SK-N-DZ (cell line): Measurements from ENCODE around the gene GLB1L3.
"Not testable (repeated sequence)": the region's sequence is repeated elsewhere in the genome, so short reads cannot be mapped to it uniquely, and the experiment has no call there.

Source experiments
- DNase-seq: peaks from one replicate; pipeline ENCODE4 v3.0.0-alpha.2; 2015; ENCODE audit warnings: low spot score

The GLB1L3 gene

GRCh38 chr11:134343646-134344045 lies 67.5 kb downstream of the GLB1L3 start:
- DNase-seq, result no peak

DNA sequence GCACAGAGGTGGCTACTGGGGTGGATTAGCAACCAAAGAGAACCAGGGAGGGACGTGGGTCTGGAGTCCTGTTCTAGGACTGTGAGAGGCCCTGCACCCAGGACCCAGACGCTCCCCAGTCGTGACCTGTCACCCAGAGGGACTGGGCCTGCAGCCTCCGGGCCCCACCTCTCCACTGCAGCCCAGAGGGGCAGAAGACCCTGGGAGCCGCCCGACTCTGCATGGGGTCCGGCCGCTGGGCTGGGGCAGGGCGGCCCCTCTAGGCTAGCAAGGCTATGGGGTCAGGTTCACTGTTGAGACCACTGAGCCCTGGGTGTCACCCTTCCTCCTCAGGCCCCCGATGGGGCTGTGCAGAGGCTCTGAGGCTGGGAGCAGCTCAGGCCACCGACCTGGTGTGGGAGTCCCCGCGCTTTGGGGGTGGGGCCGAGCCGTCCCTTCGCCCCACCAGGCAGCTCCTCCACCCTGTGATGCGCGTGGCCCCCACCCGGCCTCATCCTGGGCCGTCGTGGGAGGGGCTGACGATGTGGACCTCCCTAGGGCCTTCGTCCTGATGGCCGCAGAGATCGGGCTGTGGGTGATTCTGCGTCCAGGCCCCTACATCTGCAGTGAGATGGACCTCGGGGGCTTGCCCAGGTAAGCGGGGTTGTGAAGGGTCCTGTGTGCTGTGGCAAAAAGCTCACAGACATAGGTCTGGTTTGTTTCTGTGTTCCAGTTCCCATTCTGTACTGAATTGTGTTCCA lies 68.5 kb downstream of the GLB1L3 start:
- not testable (repeated sequence) for DNase-seq

GRCh38 chr11:134345237-134345550 lies 69.0 kb downstream of the GLB1L3 start:
- no peak for DNase-seq

GRCh38 chr11:134346101-134346975 lies 70.2 kb downstream of the GLB1L3 start:
- DNase-seq, result no peak

DNA sequence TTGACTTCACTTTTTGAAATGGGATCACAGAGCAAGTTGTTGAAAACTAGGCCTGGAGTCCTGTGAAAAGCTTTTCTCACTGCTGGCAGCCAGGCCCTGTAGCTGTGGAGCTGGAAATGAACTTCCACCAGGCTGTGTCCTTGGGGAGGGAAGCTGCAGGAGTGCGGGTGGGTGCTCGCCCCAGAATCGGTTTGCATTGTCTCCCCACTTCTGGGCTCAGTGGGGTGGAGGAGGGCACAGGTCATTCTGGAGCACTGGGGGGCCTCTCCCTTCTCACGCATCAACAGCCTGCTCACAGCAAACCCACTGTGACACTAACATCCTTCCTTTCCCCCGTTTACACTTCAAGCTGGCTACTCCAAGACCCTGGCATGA lies 70.8 kb downstream of the GLB1L3 start:
- DNase-seq, result no peak

- DNase-seq, result no peak
These were observed 71.3 kb downstream of the GLB1L3 start for GRCh38 chr11:134347441-134347840.

GRCh38 chr11:134349109-134349801 lies 73.1 kb downstream of the GLB1L3 start:
- DNase-seq, result no peak

- no peak for DNase-seq
These were observed 73.7 kb downstream of the GLB1L3 start for GRCh38 chr11:134349802-134350355.

- DNase-seq, result no peak
These were observed 74.2 kb downstream of the GLB1L3 start for GRCh38 chr11:134350381-134350780.

DNA sequence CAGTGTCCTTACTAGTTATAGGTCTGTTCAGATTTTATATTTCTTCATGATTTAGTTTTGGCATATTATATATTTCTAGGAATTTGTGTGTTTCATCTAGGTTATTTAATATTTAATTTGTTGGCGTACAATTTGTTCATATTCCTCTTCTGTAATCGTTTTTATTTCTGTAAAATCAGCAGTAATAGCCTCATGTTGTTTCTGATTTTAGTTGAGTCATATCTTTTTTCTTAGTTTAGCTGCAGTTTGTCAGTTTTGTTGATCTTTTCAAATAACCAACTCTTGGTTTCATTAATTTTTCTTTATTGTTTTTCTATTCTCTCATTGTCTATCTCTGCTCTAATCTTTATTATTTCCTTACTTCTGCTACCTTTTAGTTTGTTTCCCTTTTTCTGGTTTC lies 75.9 kb downstream of the GLB1L3 start:
- no peak for DNase-seq

GRCh38 chr11:134355136-134355535 lies 79.0 kb downstream of the GLB1L3 start:
- no peak for DNase-seq

GRCh38 chr11:134355656-134356055 lies 79.5 kb downstream of the GLB1L3 start:
- no peak for DNase-seq

GRCh38 chr11:134356656-134357544 lies 80.7 kb downstream of the GLB1L3 start:
- no peak for DNase-seq

GRCh38 chr11:134357545-134357839 lies 81.3 kb downstream of the GLB1L3 start:
- no peak for DNase-seq

- no peak for DNase-seq
These were observed 82.1 kb downstream of the GLB1L3 start for GRCh38 chr11:134358165-134358855.

DNA sequence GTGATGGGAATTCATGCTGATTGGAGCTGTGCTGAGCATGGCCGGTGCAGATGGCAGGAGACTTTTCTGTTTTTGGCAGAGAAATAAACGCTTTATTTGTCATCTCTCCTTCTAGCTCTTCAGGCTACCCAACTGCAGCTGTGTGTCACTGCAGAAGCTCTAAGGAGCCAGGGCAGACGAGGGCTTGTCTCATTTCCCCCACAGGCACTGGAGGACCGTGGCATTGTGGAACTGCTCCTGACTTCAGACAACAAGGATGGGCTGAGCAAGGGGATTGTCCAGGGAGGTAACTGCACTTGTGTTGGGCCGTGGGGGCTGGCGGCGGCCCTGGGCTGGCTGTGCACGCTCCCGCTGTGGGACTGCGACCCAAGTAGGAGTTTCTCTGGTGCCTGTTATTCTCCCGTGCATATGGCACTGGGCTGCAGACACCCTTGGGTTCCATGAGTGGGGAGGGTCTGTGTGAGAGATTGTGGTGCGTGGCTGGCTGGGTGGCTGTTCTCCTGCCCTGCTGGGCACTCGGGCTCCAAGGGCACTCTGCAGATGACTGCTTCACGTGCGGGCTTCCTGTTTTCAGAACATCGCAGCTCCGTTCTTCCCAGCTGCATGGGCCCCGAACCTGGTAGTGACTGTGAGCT lies 82.8 kb downstream of the GLB1L3 start:
- DNase-seq, result no peak

GRCh38 chr11:134359646-134360045 lies 83.5 kb downstream of the GLB1L3 start:
- no peak for DNase-seq

- peak; percentile 71 for DNase-seq
These were observed 84.1 kb downstream of the GLB1L3 start for GRCh38 chr11:134360050-134360835.

DNA sequence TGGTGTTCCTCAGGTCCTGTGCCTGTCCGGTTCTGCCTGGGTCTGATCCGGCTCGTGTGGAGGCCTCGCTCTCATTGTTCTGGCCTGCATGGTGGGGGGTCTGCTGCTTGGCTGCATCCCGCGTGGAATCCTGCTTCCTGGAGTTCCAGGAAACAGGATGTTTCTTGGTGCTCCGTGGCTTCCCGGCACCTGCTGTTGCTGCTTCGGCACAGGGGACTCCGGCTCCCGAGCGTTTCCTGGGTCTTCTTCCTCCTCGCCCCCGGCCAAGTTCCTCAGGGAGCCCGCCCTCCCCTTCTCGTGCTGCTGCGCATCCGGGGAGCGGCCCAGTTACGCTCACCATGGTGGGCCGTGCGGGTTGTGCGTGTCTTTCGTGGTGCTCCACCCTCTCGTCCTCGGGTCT lies 85.5 kb downstream of the GLB1L3 start:
- no peak for DNase-seq
